GM12891 (cell line): ENCODE measurements around the gene C1QTNF3.

Source experiments
- POLR2A ChIP-seq: IDR thresholded peaks from 2 replicates; pipeline ENCODE4 v1.6.1; 2011; ENCODE audit warnings: low read depth, low read length, control low read depth
- POLR2AphosphoS5 ChIP-seq: IDR thresholded peaks from 2 replicates; pipeline ENCODE4 v1.6.1; 2011; ENCODE audit warnings: low read depth, low read length, control low read depth
- POU2F2 ChIP-seq: IDR thresholded peaks from 2 replicates; pipeline ENCODE4 v1.6.1; 2011; ENCODE audit warnings: low read depth, mild to moderate bottlenecking, control low read depth, low read length, moderate library complexity
- TAF1 ChIP-seq: IDR thresholded peaks from 2 replicates; pipeline ENCODE4 v1.6.1; 2011; ENCODE audit warnings: low read depth, low read length, control low read depth

DNA sequence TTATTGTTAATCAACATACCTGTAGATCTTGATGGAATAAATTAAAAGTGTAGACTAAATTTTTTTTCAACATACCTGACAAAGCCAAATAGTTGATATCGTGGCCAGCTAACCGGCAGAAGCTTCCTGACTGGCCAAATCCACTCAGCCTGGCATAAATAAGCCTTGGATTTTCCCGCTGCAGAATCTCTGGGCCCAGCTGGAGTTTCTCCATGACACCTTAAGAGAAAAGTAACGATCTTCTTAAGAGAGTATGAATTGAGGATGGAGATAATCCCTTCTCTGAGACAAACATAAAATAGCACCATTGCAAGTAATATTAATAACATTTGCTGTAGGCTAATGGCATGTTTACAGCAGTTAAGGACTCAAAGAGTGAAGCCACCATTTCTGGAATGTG lies 37.3 kb downstream of the C1QTNF3 start:
- TF ChIP-seq POLR2A: no peak
- TF ChIP-seq POLR2AphosphoS5: no peak
- no peak for TF ChIP-seq TAF1
- TF ChIP-seq POU2F2: no peak
